SK-N-SH treated with all-trans-retinoic acid at 6 μM for 48 hours (cell line): ENCODE data around the gene LRRC8E.
A peak's percentile ranks its signal among the peaks of the same experiment; 100 is the strongest.

Source experiments
- ATAC-seq: fragments of 200-7000 bp; cut with Tn5 transposase; 3 replicates; pipeline ENCODE4 v1.9.1; 2020; ENCODE audit warnings: mild to moderate bottlenecking, moderate library complexity
- ARNTL ChIP-seq: fragments of 450-650 bp; formaldehyde crosslinking; IDR thresholded peaks from 2 replicates; pipeline ENCODE4 v1.5.0; 2020; ENCODE audit warnings: low read depth, mild to moderate bottlenecking, moderate library complexity, borderline replicate concordance
- BACH2 ChIP-seq: fragments of 250-450 bp; sonication (Bioruptor Pico); IDR thresholded peaks from 2 replicates; pipeline ENCODE4 v1.9.0; 2021; ENCODE audit warnings: mild to moderate bottlenecking, borderline replicate concordance
- CSDC2 ChIP-seq: fragments of 250-450 bp; sonication (Bioruptor Pico); IDR thresholded peaks from 2 replicates; pipeline ENCODE4 v1.5.0; 2020; ENCODE audit warnings: mild to moderate bottlenecking, moderate library complexity
- ESRRG ChIP-seq: fragments of 250-450 bp; sonication (Bioruptor Pico); IDR thresholded peaks from 2 replicates; pipeline ENCODE4 v1.6.1; 2021; ENCODE audit warnings: mild to moderate bottlenecking
- GLIS3 ChIP-seq: fragments of 250-450 bp; sonication (Bioruptor Pico); IDR thresholded peaks from 2 replicates; pipeline ENCODE4 v1.5.0; 2020; ENCODE audit warnings: mild to moderate bottlenecking, moderate library complexity
- ISL1 ChIP-seq: fragments of 250-450 bp; sonication (Bioruptor Pico); IDR thresholded peaks from 2 replicates; pipeline ENCODE4 v2.1.2; 2022; ENCODE audit warnings: mild to moderate bottlenecking, moderate library complexity
- OSR1 ChIP-seq: fragments of 250-450 bp; sonication (Bioruptor Pico); IDR thresholded peaks from 2 replicates; pipeline ENCODE4 v1.8.0; 2022; ENCODE audit warnings: moderate library complexity, mild to moderate bottlenecking, inconsistent platforms
- PPARA ChIP-seq: fragments of 250-450 bp; sonication (Bioruptor Pico); IDR thresholded peaks from 2 replicates; pipeline ENCODE4 v1.5.0; 2020; ENCODE audit warnings: mild to moderate bottlenecking, borderline replicate concordance
- RARB ChIP-seq: fragments of 250-450 bp; sonication (Bioruptor Pico); IDR thresholded peaks from 2 replicates; pipeline ENCODE4 v1.8.0; 2021; ENCODE audit warnings: mild to moderate bottlenecking, moderate library complexity
- SNAI2 ChIP-seq: fragments of 250-450 bp; sonication (Bioruptor Pico); IDR thresholded peaks from 2 replicates; pipeline ENCODE4 v1.5.0; 2020; ENCODE audit warnings: mild to moderate bottlenecking, moderate library complexity
- TCF4 ChIP-seq: fragments of 250-450 bp; sonication (Bioruptor Pico); IDR thresholded peaks from 2 replicates; pipeline ENCODE4 v1.8.0; 2021; ENCODE audit warnings: mild to moderate bottlenecking, moderate library complexity, borderline replicate concordance
- ZC3H10 ChIP-seq: fragments of 250-450 bp; sonication (Bioruptor Pico); IDR thresholded peaks from 2 replicates; pipeline ENCODE4 v1.5.1; 2021; ENCODE audit warnings: mild to moderate bottlenecking, moderate library complexity
- ZFP3 ChIP-seq: fragments of 250-450 bp; sonication (Bioruptor Pico); IDR thresholded peaks from 2 replicates; pipeline ENCODE4 v1.5.0; 2020; ENCODE audit warnings: mild to moderate bottlenecking, moderate library complexity
- ZFP30 ChIP-seq: fragments of 450-650 bp; formaldehyde crosslinking; IDR thresholded peaks from 2 replicates; pipeline ENCODE4 v1.5.0; 2022; ENCODE audit warnings: mild to moderate bottlenecking, moderate library complexity
- ZNF565 ChIP-seq: fragments of 450-650 bp; formaldehyde crosslinking; conservative IDR thresholded peaks from 2 replicates; pipeline ENCODE4 v1.5.0; 2020; ENCODE audit warnings: low read depth, mild to moderate bottlenecking, moderate library complexity
- ZNF70 ChIP-seq: fragments of 450-650 bp; formaldehyde crosslinking; IDR thresholded peaks from 2 replicates; pipeline ENCODE4 v1.5.0; 2020; ENCODE audit warnings: mild to moderate bottlenecking, moderate library complexity
- TF ChIP-seq, protein P1 (sequence below): fragments of 250-450 bp; sonication (Bioruptor Pico); IDR thresholded peaks from 2 replicates; pipeline ENCODE4 v1.8.0; 2020; ENCODE audit warnings: mild to moderate bottlenecking, moderate library complexity, borderline replicate concordance
- TF ChIP-seq, protein P2 (sequence below): fragments of 250-450 bp; sonication (Bioruptor Pico); IDR thresholded peaks from 2 replicates; pipeline ENCODE4 v1.5.1; 2021; ENCODE audit warnings: mild to moderate bottlenecking, moderate library complexity
- TF ChIP-seq, protein P3 (sequence below): fragments of 250-450 bp; sonication (Bioruptor Pico); IDR thresholded peaks from 2 replicates; pipeline ENCODE4 v1.8.0; 2021; ENCODE audit warnings: low read depth, mild to moderate bottlenecking, moderate library complexity, borderline replicate concordance
- TF ChIP-seq, protein P4 (sequence below): fragments of 250-450 bp; sonication (Bioruptor Pico); IDR thresholded peaks from 2 replicates; pipeline ENCODE4 v1.5.0; 2020; ENCODE audit warnings: mild to moderate bottlenecking, moderate library complexity

Gene LRRC8E

GRCh38 chr19:7873304-7874075 lies 14.8 kb upstream of the LRRC8E start:
- no peak for ATAC-seq
- TF ChIP-seq RARB (CRISPR knock-in tag): no peak
- TF ChIP-seq ZFP3 (CRISPR knock-in tag): no peak

GRCh38 chr19:7874076-7874896 lies 14.0 kb upstream of the LRRC8E start, which contains the start of gene PRR36:
Gene PRR36, minus strand, starts transcription at chr19:7874390. Its CDS starts 701 bp downstream, at chr19:7873689.
- ATAC-seq: peak; percentile 57
- TF ChIP-seq SNAI2 (no peak; the same call in 1 of the 2 replicates), ZNF70 (CRISPR knock-in tag) (no peak), ZC3H10 (CRISPR knock-in tag) (no peak), CSDC2 (CRISPR knock-in tag) (no peak), ZNF565 (no peak), ZFP3 (CRISPR knock-in tag) (no peak), ZFP30 (no peak), ESRRG (CRISPR knock-in tag) (no peak), BACH2 (CRISPR knock-in tag) (no peak), RARB (CRISPR knock-in tag) (no peak), ARNTL (CRISPR knock-in tag) (no peak), OSR1 (no peak), PPARA (CRISPR knock-in tag) (no peak), GLIS3 (CRISPR knock-in tag) (no peak), ISL1 (CRISPR knock-in tag) (no peak)
- TF ChIP-seq, protein P1, sequence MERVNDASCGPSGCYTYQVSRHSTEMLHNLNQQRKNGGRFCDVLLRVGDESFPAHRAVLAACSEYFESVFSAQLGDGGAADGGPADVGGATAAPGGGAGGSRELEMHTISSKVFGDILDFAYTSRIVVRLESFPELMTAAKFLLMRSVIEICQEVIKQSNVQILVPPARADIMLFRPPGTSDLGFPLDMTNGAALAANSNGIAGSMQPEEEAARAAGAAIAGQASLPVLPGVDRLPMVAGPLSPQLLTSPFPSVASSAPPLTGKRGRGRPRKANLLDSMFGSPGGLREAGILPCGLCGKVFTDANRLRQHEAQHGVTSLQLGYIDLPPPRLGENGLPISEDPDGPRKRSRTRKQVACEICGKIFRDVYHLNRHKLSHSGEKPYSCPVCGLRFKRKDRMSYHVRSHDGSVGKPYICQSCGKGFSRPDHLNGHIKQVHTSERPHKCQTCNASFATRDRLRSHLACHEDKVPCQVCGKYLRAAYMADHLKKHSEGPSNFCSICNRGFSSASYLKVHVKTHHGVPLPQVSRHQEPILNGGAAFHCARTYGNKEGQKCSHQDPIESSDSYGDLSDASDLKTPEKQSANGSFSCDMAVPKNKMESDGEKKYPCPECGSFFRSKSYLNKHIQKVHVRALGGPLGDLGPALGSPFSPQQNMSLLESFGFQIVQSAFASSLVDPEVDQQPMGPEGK (CRISPR knock-in tag): no peak
- TF ChIP-seq, protein P2, sequence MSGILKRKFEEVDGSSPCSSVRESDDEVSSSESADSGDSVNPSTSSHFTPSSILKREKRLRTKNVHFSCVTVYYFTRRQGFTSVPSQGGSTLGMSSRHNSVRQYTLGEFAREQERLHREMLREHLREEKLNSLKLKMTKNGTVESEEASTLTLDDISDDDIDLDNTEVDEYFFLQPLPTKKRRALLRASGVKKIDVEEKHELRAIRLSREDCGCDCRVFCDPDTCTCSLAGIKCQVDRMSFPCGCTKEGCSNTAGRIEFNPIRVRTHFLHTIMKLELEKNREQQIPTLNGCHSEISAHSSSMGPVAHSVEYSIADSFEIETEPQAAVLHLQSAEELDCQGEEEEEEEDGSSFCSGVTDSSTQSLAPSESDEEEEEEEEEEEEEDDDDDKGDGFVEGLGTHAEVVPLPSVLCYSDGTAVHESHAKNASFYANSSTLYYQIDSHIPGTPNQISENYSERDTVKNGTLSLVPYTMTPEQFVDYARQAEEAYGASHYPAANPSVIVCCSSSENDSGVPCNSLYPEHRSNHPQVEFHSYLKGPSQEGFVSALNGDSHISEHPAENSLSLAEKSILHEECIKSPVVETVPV (CRISPR knock-in tag): no peak
- TF ChIP-seq, protein P3, sequence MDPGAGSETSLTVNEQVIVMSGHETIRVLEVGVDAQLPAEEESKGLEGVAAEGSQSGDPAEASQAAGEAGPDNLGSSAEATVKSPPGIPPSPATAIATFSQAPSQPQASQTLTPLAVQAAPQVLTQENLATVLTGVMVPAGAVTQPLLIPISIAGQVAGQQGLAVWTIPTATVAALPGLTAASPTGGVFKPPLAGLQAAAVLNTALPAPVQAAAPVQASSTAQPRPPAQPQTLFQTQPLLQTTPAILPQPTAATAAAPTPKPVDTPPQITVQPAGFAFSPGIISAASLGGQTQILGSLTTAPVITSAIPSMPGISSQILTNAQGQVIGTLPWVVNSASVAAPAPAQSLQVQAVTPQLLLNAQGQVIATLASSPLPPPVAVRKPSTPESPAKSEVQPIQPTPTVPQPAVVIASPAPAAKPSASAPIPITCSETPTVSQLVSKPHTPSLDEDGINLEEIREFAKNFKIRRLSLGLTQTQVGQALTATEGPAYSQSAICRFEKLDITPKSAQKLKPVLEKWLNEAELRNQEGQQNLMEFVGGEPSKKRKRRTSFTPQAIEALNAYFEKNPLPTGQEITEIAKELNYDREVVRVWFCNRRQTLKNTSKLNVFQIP (CRISPR knock-in tag): no peak
- TF ChIP-seq, protein P4, sequence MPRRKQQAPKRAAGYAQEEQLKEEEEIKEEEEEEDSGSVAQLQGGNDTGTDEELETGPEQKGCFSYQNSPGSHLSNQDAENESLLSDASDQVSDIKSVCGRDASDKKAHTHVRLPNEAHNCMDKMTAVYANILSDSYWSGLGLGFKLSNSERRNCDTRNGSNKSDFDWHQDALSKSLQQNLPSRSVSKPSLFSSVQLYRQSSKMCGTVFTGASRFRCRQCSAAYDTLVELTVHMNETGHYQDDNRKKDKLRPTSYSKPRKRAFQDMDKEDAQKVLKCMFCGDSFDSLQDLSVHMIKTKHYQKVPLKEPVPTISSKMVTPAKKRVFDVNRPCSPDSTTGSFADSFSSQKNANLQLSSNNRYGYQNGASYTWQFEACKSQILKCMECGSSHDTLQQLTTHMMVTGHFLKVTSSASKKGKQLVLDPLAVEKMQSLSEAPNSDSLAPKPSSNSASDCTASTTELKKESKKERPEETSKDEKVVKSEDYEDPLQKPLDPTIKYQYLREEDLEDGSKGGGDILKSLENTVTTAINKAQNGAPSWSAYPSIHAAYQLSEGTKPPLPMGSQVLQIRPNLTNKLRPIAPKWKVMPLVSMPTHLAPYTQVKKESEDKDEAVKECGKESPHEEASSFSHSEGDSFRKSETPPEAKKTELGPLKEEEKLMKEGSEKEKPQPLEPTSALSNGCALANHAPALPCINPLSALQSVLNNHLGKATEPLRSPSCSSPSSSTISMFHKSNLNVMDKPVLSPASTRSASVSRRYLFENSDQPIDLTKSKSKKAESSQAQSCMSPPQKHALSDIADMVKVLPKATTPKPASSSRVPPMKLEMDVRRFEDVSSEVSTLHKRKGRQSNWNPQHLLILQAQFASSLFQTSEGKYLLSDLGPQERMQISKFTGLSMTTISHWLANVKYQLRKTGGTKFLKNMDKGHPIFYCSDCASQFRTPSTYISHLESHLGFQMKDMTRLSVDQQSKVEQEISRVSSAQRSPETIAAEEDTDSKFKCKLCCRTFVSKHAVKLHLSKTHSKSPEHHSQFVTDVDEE: no peak

GRCh38 chr19:7874897-7875273 lies 13.4 kb upstream of the LRRC8E start:
- no peak for ATAC-seq
- no peak for TF ChIP-seq TCF4 (CRISPR knock-in tag)
